Measurements from ENCODE around the gene HCFC2. TPM values are rescaled to one million over a fixed set of nuclear protein-coding genes. Genes with fewer than 3 reads are reported as not detected.

Gene HCFC2
- total and polyA plus RNA-seq, 9 of the 15 experiments (the other 6 are each of a cell fraction or from before 2014, with no cell fraction given) = 1.2 to 6.5 (median 3.8) TPM

GRCh38 chr12:104152685-104153241 lies 88.4 kb downstream of the HCFC2 start:
- no peak overlapping the region for H3K27ac ChIP-seq (ENCODE audit: extremely low read depth, low read depth, low read length)
- FAIRE-seq (no peak), ATAC-seq (peak; percentile 13; the same call in 1 of the 3 replicates), DNase-seq (ENCODE audit: extremely low read depth in 1 of 4, low spot score in 3 of 4) (no peak)
- H3K9me3 ChIP-seq (replicated peaks; ENCODE audit: control insufficient read depth, insufficient read depth, low read depth, low read length) = no peaks in the 10 kb centered on the region
- peaks cover 8 to 28% of the 10 kb centered on the region in 2 experiments; a peak in 3 of 5 replicates for H3K4me1 ChIP-seq (replicated peaks in 1 of 2; ENCODE audit: control insufficient read depth in 2 of 2, insufficient read depth in 2 of 2, low read length in 2 of 2)
- no peak overlapping the region for H3K9ac ChIP-seq (ENCODE audit: insufficient read depth in 1 of 2, low read depth in 2 of 2, low read length in 2 of 2)
- ChIA-PET CTCF (ENCODE audit: low intra/inter-chr PET ratio) (no interaction called here), POLR2A (interaction anchor here (1.0 kb wide), 1 partner anchor 14 kb away, joined by 4 read pairs; the partner anchor contains the start of gene NFYB)
- intact Hi-C loops (cut with micrococcal nuclease) (no loop called here), in situ Hi-C loops (cut with MboI) (no loop called here)
- no peaks in the 10 kb centered on the region for H3K27me3 ChIP-seq (ENCODE audit: control insufficient read depth in 2 of 2, insufficient read depth in 2 of 2, low read length in 2 of 2)
- no peak overlapping the region for H3K4me2 ChIP-seq (ENCODE audit: insufficient read depth, low read length)
- TF ChIP-seq HINFP (tag; conservative IDR thresholded peaks at IDR 0.05; ENCODE audit: low read depth) (no peak), RFX1 (IDR thresholded peaks at IDR 0.05) (peak; percentile 30; the same call in 1 of the 2 replicates)
- no peak overlapping the region for H2AFZ ChIP-seq (ENCODE audit: low read depth, low read length)
- no peak overlapping the region for H3K4me3 ChIP-seq
- no peaks in the 10 kb centered on the region for H3K9me1 ChIP-seq (ENCODE audit: control insufficient read depth, insufficient read depth, low read length)
- H3K79me2 ChIP-seq (ENCODE audit: control insufficient read depth, insufficient read depth, low read length) = no peaks in the 10 kb centered on the region
- no peaks in the 10 kb centered on the region for H4K20me1 ChIP-seq (replicated peaks; ENCODE audit: control insufficient read depth, insufficient read depth, low read length)
- no peaks in the 10 kb centered on the region for H3K36me3 ChIP-seq (ENCODE audit: control insufficient read depth, insufficient read depth, low read length)
- no TSS peak for BruUV-seq (replicated peaks)

- H3K4me2 ChIP-seq (ENCODE audit: insufficient read depth, low read length) = no peak overlapping the region; the same call in 1 of the 2 replicates
- CTCF ChIA-PET (ENCODE audit: low intra/inter-chr PET ratio) = no interaction called here
- H3K4me1 ChIP-seq (replicated peaks in 1 of 2; ENCODE audit: control insufficient read depth in 2 of 2, insufficient read depth in 2 of 2, low read length in 2 of 2) = peaks cover 8 to 28% of the 10 kb centered on the region in 2 experiments; a peak in 3 of 5 replicates
- H4K20me1 ChIP-seq (replicated peaks; ENCODE audit: control insufficient read depth, insufficient read depth, low read length) = no peaks in the 10 kb centered on the region
- H3K79me2 ChIP-seq (ENCODE audit: control insufficient read depth, insufficient read depth, low read length) = no peaks in the 10 kb centered on the region
- H3K9ac ChIP-seq (ENCODE audit: insufficient read depth in 1 of 2, low read depth in 2 of 2, low read length in 2 of 2) = no peak overlapping the region; a peak in 1 of 4 replicates
- H3K27ac ChIP-seq (ENCODE audit: extremely low read depth, low read depth, low read length) = no peak overlapping the region
- H3K9me1 ChIP-seq (ENCODE audit: control insufficient read depth, insufficient read depth, low read length) = no peaks in the 10 kb centered on the region
- H3K9me3 ChIP-seq (replicated peaks; ENCODE audit: control insufficient read depth, insufficient read depth, low read depth, low read length) = no peaks in the 10 kb centered on the region
- BruUV-seq (replicated peaks) = no TSS peak
- DNase-seq (ENCODE audit: extremely low read depth in 1 of 4, low spot score in 3 of 4) = peak in 1 of 4 experiments; percentile 35
- intact Hi-C loops (cut with micrococcal nuclease) (no loop called here), in situ Hi-C loops (cut with MboI) (no loop called here)
- WGBS (ENCODE audit: insufficient coverage, low coverage, missing lambda C conversion rate) = 36% methylated on average over 4 of the region's 4 CpGs
- POLR2A ChIA-PET = no interaction called here
- H3K27me3 ChIP-seq (ENCODE audit: control insufficient read depth in 2 of 2, insufficient read depth in 2 of 2, low read length in 2 of 2) = no peaks in the 10 kb centered on the region
- H2AFZ ChIP-seq (ENCODE audit: low read depth, low read length) = peak overlapping the region; percentile 75
- no peak overlapping the region for H3K4me3 ChIP-seq
- peak; percentile 55 for ATAC-seq
- H3K36me3 ChIP-seq (ENCODE audit: control insufficient read depth, insufficient read depth, low read length) = no peaks in the 10 kb centered on the region
- FAIRE-seq = no peak
- TF ChIP-seq PRDM10 (IDR thresholded peaks at IDR 0.05; ENCODE audit: partially characterized antibody) (peak; percentile 38), HMBOX1 (IDR thresholded peaks at IDR 0.05) (0 out of 2 replicates have a peak, but pooled peaks have one; percentile 21), ZNF41 (CRISPR knock-in tag; conservative IDR thresholded peaks at IDR 0.05) (no peak), SPI1 (IDR thresholded peaks at IDR 0.05; ENCODE audit: borderline replicate concordance, low read depth, low read length) (peak; percentile 97)
Observed at GRCh38 chr12:104154286-104154685, 90.0 kb downstream of the HCFC2 start.
